Kidney (tissue), 14 donors: Measurements from ENCODE around the gene LHFPL3. TPM values are rescaled to one million over a fixed set of nuclear protein-coding genes. Genes with fewer than 3 reads are reported as not detected.
A peak's percentile ranks its signal among the peaks of the same experiment; 100 is the strongest.
"Not testable (repeated sequence)": the region's sequence is repeated elsewhere in the genome, so short reads cannot be mapped to it uniquely, and the experiment has no call there.

ENCODE experiments used
- DNase-seq, 5 donors: peaks; one replicate each; pipeline ENCODE4 v3.0.0-alpha.2; 2013 to 2020
- FAIRE-seq: peaks from 2 replicates; lab custom pipeline; 2012; peaks lifted over from hg19 to GRCh38; lab: Jason Lieb, UNC
- H3K27ac ChIP-seq, 2 donors: one replicate each; pipeline ENCODE4 v1.7.0; 2013; ENCODE audit warnings: low read depth in 2 of 2, low read length in 2 of 2, inconsistent platforms in 1 of 2
- H3K27me3 ChIP-seq: one replicate; pipeline ENCODE4 v1.7.1; 2013; ENCODE audit warnings: low read length, inconsistent platforms; ENCODE audit not compliant: control insufficient read depth, insufficient read depth
- H3K36me3 ChIP-seq, 3 donors: one replicate each; pipeline versions ENCODE4 v1.7.0 to v1.7.1; 2013; ENCODE audit warnings: low read length in 3 of 3, control low read depth in 1 of 3, inconsistent platforms in 1 of 3; ENCODE audit not compliant: insufficient read depth in 3 of 3, control insufficient read depth in 2 of 3
- H3K4me1 ChIP-seq, 3 donors: one replicate each; pipeline versions ENCODE4 v1.7.0 to v1.7.1; 2013; ENCODE audit warnings: low read length in 3 of 3, inconsistent platforms in 1 of 3, low read depth in 1 of 3; ENCODE audit not compliant: control insufficient read depth in 2 of 3, insufficient read depth in 2 of 3
- H3K4me3 ChIP-seq, 3 donors: one replicate each; pipeline versions ENCODE4 v1.7.0 to v1.8.1; 2013; ENCODE audit warnings: low read length in 3 of 3, control low read depth in 1 of 3, inconsistent platforms in 1 of 3
- H3K9ac ChIP-seq, 3 donors: one replicate each; pipeline versions ENCODE4 v1.7.0 to v1.7.1; 2013; ENCODE audit warnings: low read length in 3 of 3, control low read depth in 1 of 3, inconsistent platforms in 1 of 3
- H3K9me3 ChIP-seq, 3 donors: one replicate each; pipeline versions ENCODE4 v1.7.0 to v1.7.1; 2013; ENCODE audit warnings: low read length in 3 of 3, control low read depth in 1 of 3, inconsistent platforms in 1 of 3; ENCODE audit not compliant: control insufficient read depth in 2 of 3, insufficient read depth in 1 of 3
- CTCF ChIP-seq: IDR thresholded peaks from 3 replicates; pipeline ENCODE4 v1.5.1; 2012; ENCODE audit warnings: mild to moderate bottlenecking, moderate library complexity, borderline replicate concordance; ENCODE audit not compliant: insufficient read depth; ENCODE audit errors: extremely low read depth
- intact Hi-C: fragments of 100-400 bp; cut with DNase I; formaldehyde crosslinking; loops from one replicate; pipeline ENCODE4 v1.11.1; 2022
- polyA plus RNA-seq: library from polyadenylated mRNA; stranded (reverse); fragments of 350-450 nt; fragmentation: Illumina TruSeq; extraction: RNeasy Lipid Tissue Mini Kit (QIAGEN cat#74804); gene quantifications from one replicate; pipeline ENCODE4 v1.2.3, GENCODE V29; 2014; ENCODE audit warnings: low read depth, low replicate concordance; ENCODE audit not compliant: insufficient read depth
- total RNA-seq: library from RNA; stranded (reverse); fragmentation: NEBNext Ultra II Directional; extraction: Animal tissue kit (Norgen Biotek cat#: 25700); gene quantifications from one replicate; pipeline ENCODE4 v1.2.1, GENCODE V29; 2021
- donor health status: control.
- donor health status: control.
- donor health status: control.
- donor health status: control.
- donor health status: control.
- donor health status: DM: yes; HTN: yes; CAD: no.
- donor health status: Normal renal cell carcinoma (clear cell type).

The LHFPL3 gene
- total and polyA plus RNA-seq, 2 donors from 2014 or later = not detected

- TF ChIP-seq CTCF = peak; percentile 86
- Histone ChIP-seq H3K27me3 (no peaks in the 10 kb centered on the region), H3K36me3 (no peaks in the 10 kb centered on the region), H3K4me3 (peak overlapping the region; percentile 29 to 42 (median 32)), H3K9ac (peak overlapping the region; percentile 17 to 43 (median 17)), H3K4me1 (peaks cover 7 to 19% (median 8%) of the 10 kb centered on the region in 3 donors), H3K27ac (peak overlapping the region; percentile 73 to 80), H3K9me3 (no peaks in the 10 kb centered on the region)
- intact Hi-C loops = no loop called here
- peak; percentile 46 for FAIRE-seq
- peak; percentile 76 to 95 (median 86) for DNase-seq
These were observed 594.6 kb downstream of the LHFPL3 start for GRCh38 chr7:104923010-104923421.

DNA sequence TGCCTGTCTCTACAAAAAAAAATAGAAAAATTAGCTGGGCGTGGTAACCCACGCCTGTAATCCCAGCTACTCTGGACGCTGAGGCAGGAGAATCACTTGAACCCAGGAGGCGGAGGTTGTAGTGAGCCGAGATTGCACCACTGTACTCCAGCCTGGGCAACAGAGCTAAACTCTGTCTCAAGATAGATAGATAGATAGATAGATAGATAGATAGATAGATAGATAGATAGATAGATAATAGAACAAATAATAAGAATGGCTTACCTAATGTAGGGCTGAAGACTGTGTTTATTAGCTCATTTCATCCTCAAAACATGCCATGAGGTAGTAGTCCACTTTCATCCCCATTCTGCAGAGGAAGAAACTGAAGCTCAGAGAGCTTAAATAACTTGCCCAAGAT, 597.8 kb downstream of the LHFPL3 start:
- FAIRE-seq, intact Hi-C loops, DNase-seq, H3K27me3 ChIP-seq, H3K36me3 ChIP-seq, H3K9me3 ChIP-seq: not testable (repeated sequence)
- Histone ChIP-seq H3K4me3 (peak overlapping the region; percentile 63 to 82 (median 76)), H3K4me1 (peaks cover 7 to 27% (median 15%) of the 10 kb centered on the region in 3 donors), H3K27ac (peak overlapping the region; percentile 48 to 65), H3K9ac (peak overlapping the region in 2 of 3 donors; percentile 63 to 66)

DNA sequence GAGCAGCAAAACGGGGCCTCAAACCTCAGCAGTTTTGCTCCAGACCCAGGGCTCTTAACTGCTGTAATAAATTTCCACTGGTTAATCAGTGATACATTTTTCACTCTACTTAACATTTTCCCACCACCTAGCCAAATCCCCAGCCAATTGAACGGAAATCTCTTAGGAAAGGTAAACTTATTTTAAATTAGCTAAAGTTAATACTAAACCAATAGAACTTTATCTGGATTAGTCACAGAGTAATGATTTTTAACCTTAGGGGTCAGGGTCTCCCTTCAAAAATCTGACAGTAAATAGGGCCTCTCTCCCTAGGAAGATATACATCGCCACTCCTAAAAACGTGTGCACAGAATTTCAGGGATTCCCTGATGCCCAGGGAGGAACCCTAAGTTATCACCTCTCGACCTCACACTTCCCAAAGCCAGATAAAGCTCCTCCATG, 598.2 kb downstream of the LHFPL3 start:
- no peaks in the 10 kb centered on the region for H3K36me3 ChIP-seq
- peak in 3 of 5 donors; percentile 65 to 92 (median 90) for DNase-seq
- H3K27ac ChIP-seq = peak overlapping the region; percentile 78 to 81
- peak overlapping the region in 1 of 3 donors; percentile 66 for H3K9ac ChIP-seq
- no peaks in the 10 kb centered on the region for H3K9me3 ChIP-seq
- TF ChIP-seq CTCF = no peak
- peaks cover 7 to 27% (median 15%) of the 10 kb centered on the region in 3 donors for H3K4me1 ChIP-seq
- FAIRE-seq = peak; percentile 51
- H3K27me3 ChIP-seq = no peaks in the 10 kb centered on the region
- intact Hi-C loops = no loop called here
- peak overlapping the region; percentile 63 to 82 (median 76) for H3K4me3 ChIP-seq

GRCh38 chr7:104927055-104927454, 598.7 kb downstream of the LHFPL3 start:
- no peaks in the 10 kb centered on the region for H3K36me3 ChIP-seq
- H3K27me3 ChIP-seq = no peaks in the 10 kb centered on the region
- H3K4me3 ChIP-seq = peak overlapping the region in 1 of 3 donors; percentile 23
- no peaks in the 10 kb centered on the region for H3K9me3 ChIP-seq
- FAIRE-seq (no peak), DNase-seq (peak; percentile 80 to 86 (median 81))
- intact Hi-C loops = no loop called here
- TF ChIP-seq CTCF = no peak
- H3K4me1 ChIP-seq = peaks cover 7 to 26% (median 15%) of the 10 kb centered on the region in 3 donors
- H3K9ac ChIP-seq = peak overlapping the region in 1 of 3 donors; percentile 12
- peak overlapping the region; percentile 78 to 81 for H3K27ac ChIP-seq
